ENCODE results near the gene PPP1CA.

DNA sequence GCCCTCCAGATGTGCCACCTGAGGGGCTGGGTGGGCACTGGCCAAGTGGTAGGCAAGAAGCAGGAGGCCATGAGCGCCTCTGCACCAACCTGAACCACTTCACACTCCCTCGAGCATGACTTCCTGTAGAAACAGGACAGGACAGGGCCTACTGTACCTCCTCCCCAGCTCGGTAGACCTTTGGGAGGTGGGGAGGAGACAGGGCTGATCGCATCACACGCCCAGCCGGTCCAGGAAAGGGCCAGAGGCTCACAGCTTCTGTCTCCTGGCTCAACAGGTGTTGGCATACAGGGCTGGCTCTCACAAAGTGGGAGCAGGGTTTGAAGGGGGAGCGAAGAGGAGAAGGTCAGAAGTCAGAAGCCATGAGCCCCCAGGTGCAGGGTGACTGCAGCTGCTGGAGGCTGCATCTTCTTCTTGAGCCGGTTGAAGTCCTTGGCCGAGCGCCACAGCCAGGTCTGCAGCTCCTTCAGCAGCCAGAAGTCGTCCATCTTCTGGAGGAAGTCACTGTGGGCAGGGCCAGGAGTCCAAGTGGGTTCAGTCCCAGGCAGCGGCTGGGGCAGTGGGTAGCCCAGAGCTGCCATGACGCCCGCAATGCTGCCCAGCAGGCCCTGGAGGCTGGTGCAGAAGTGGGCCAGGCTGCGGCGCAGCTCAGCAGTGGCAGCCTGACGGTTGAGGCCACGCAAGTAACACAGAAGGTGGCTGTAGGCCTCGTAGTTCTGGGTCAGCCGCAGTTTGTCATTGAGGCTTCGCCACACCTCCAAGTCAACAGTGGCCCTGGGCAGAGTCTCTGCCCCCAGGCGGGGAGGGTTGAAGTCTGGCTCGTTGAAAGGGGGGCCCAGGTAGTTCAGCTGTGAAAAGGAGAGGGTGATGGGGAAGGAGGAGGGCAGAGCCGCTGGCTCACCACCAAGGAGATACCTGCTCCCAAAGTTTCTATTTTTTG lies 36.6 kb downstream of the PPP1CA start:
- TF ChIP-seq POLR2A (IDR thresholded peaks at IDR 0.05; ENCODE audit: low read length): no peak
- TF ChIP-seq, protein P1, sequence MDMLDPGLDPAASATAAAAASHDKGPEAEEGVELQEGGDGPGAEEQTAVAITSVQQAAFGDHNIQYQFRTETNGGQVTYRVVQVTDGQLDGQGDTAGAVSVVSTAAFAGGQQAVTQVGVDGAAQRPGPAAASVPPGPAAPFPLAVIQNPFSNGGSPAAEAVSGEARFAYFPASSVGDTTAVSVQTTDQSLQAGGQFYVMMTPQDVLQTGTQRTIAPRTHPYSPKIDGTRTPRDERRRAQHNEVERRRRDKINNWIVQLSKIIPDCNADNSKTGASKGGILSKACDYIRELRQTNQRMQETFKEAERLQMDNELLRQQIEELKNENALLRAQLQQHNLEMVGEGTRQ (IDR thresholded peaks at IDR 0.05): no peak
- TF ChIP-seq, protein P2, sequence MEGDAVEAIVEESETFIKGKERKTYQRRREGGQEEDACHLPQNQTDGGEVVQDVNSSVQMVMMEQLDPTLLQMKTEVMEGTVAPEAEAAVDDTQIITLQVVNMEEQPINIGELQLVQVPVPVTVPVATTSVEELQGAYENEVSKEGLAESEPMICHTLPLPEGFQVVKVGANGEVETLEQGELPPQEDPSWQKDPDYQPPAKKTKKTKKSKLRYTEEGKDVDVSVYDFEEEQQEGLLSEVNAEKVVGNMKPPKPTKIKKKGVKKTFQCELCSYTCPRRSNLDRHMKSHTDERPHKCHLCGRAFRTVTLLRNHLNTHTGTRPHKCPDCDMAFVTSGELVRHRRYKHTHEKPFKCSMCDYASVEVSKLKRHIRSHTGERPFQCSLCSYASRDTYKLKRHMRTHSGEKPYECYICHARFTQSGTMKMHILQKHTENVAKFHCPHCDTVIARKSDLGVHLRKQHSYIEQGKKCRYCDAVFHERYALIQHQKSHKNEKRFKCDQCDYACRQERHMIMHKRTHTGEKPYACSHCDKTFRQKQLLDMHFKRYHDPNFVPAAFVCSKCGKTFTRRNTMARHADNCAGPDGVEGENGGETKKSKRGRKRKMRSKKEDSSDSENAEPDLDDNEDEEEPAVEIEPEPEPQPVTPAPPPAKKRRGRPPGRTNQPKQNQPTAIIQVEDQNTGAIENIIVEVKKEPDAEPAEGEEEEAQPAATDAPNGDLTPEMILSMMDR (IDR thresholded peaks at IDR 0.05): no peak
- no peak for TF ChIP-seq NFE2L2 (conservative IDR thresholded peaks at IDR 0.05; ENCODE audit: low read length)
- TF ChIP-seq, protein P3, sequence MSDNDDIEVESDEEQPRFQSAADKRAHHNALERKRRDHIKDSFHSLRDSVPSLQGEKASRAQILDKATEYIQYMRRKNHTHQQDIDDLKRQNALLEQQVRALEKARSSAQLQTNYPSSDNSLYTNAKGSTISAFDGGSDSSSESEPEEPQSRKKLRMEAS (IDR thresholded peaks at IDR 0.05): no peak
- TF ChIP-seq, protein P4, sequence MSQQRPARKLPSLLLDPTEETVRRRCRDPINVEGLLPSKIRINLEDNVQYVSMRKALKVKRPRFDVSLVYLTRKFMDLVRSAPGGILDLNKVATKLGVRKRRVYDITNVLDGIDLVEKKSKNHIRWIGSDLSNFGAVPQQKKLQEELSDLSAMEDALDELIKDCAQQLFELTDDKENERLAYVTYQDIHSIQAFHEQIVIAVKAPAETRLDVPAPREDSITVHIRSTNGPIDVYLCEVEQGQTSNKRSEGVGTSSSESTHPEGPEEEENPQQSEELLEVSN (IDR thresholded peaks at IDR 0.05; ENCODE audit: borderline replicate concordance, low read depth): no peak
- TF ChIP-seq MAZ (IDR thresholded peaks at IDR 0.05; ENCODE audit: borderline replicate concordance, low read depth, low read length): no peak
- TF ChIP-seq, protein P5, sequence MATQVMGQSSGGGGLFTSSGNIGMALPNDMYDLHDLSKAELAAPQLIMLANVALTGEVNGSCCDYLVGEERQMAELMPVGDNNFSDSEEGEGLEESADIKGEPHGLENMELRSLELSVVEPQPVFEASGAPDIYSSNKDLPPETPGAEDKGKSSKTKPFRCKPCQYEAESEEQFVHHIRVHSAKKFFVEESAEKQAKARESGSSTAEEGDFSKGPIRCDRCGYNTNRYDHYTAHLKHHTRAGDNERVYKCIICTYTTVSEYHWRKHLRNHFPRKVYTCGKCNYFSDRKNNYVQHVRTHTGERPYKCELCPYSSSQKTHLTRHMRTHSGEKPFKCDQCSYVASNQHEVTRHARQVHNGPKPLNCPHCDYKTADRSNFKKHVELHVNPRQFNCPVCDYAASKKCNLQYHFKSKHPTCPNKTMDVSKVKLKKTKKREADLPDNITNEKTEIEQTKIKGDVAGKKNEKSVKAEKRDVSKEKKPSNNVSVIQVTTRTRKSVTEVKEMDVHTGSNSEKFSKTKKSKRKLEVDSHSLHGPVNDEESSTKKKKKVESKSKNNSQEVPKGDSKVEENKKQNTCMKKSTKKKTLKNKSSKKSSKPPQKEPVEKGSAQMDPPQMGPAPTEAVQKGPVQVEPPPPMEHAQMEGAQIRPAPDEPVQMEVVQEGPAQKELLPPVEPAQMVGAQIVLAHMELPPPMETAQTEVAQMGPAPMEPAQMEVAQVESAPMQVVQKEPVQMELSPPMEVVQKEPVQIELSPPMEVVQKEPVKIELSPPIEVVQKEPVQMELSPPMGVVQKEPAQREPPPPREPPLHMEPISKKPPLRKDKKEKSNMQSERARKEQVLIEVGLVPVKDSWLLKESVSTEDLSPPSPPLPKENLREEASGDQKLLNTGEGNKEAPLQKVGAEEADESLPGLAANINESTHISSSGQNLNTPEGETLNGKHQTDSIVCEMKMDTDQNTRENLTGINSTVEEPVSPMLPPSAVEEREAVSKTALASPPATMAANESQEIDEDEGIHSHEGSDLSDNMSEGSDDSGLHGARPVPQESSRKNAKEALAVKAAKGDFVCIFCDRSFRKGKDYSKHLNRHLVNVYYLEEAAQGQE (IDR thresholded peaks at IDR 0.05): no peak
- TF ChIP-seq RAD21 (conservative IDR thresholded peaks at IDR 0.05 in 1 of 2, IDR thresholded peaks at IDR 0.05 in 1 of 2): no peak
- no peak for TF ChIP-seq CEBPB (IDR thresholded peaks at IDR 0.05)
- no peak for TF ChIP-seq ESRRA (IDR thresholded peaks at IDR 0.05; ENCODE audit: borderline replicate concordance, low read length)
- TF ChIP-seq SMC3 (IDR thresholded peaks at IDR 0.05): no peak
- no peak for TF ChIP-seq ZNF302 (CRISPR knock-in tag; IDR thresholded peaks at IDR 0.05)
